PC-3 (cell line): ENCODE results near the gene CACNA1C. TPM values are rescaled to one million over a fixed set of nuclear protein-coding genes. Genes with fewer than 3 reads are reported as not detected.

Experiments
- ATAC-seq: fragments of 200-7000 bp; cut with Tn5 transposase; 2 replicates; pipeline ENCODE4 v1.9.1; 2020; ENCODE audit warnings: mild to moderate bottlenecking, moderate library complexity
- BruUV-seq: library from RNA; stranded (reverse); fragments of 400-500 nt; replicated peaks from 2 replicates; lab custom pipeline; 2021; lab: Mats Ljungman, UMichigan
- CTCF ChIA-PET: fragments of 300-600 bp; sonication (Branson Sonifier 250); formaldehyde crosslinking; loops from one replicate; lab custom pipeline; 2022; ENCODE audit warnings: antibody characterized with exemption; lab: Charles Lee
- POLR2A ChIA-PET: fragments of 300-600 bp; sonication (Branson Sonifier 250); formaldehyde crosslinking; loops from one replicate; lab custom pipeline; 2022; ENCODE audit warnings: antibody characterized with exemption; ENCODE audit not compliant: unreplicated experiment; lab: Charles Lee
- DNase-seq: peaks from one replicate; pipeline ENCODE4 v3.0.0-alpha.2; 2015
- H2AFZ ChIP-seq: fragments of 300-600 bp; sonication (generic); 2 replicates; pipeline ENCODE4 v1.6.0; 2016; ENCODE audit warnings: antibody characterized with exemption, low read length
- H3F3A ChIP-seq: fragments of 300-600 bp; sonication (generic); one replicate; pipeline ENCODE4 v1.6.0; 2017; ENCODE audit warnings: antibody characterized with exemption, low read length, control low read depth, mild to moderate bottlenecking; ENCODE audit not compliant: unreplicated experiment
- H3K27ac ChIP-seq: fragments of 300-600 bp; sonication (generic); 2 replicates; pipeline ENCODE4 v1.5.1; 2016; ENCODE audit warnings: mild to moderate bottlenecking, low read length
- H3K27me3 ChIP-seq: fragments of 300-600 bp; sonication (generic); 2 replicates; pipeline ENCODE4 v1.6.1; 2016; ENCODE audit warnings: low read length, mixed read lengths
- H3K36me3 ChIP-seq: fragments of 300-600 bp; sonication (generic); 2 replicates; pipeline ENCODE4 v1.6.1; 2016; ENCODE audit warnings: low read depth, mixed run types, low read length, mixed read lengths
- H3K4me1 ChIP-seq: fragments of 300-600 bp; sonication (generic); 2 replicates; pipeline ENCODE4 v1.5.1; 2016; ENCODE audit warnings: low read length; ENCODE audit not compliant: insufficient read depth
- H3K4me2 ChIP-seq: fragments of 300-600 bp; sonication (generic); 2 replicates; pipeline ENCODE4 v1.6.0; 2016; ENCODE audit warnings: low read length
- H3K4me3 ChIP-seq: fragments of 300-600 bp; sonication (generic); 2 replicates; pipeline ENCODE4 v1.5.1; 2016; ENCODE audit warnings: mild to moderate bottlenecking, low read length, mixed read lengths
- H3K79me2 ChIP-seq: fragments of 300-600 bp; sonication (generic); 2 replicates; pipeline ENCODE4 v1.6.1; 2017; ENCODE audit warnings: low read length, mixed read lengths
- H3K9ac ChIP-seq: fragments of 300-600 bp; sonication (generic); 2 replicates; pipeline ENCODE4 v1.6.0; 2016; ENCODE audit warnings: mild to moderate bottlenecking, low read length
- H3K9me2 ChIP-seq: fragments of 300-600 bp; sonication (generic); replicated peaks from 2 replicates; pipeline ENCODE4 v1.6.1; 2016; ENCODE audit warnings: mixed run types, low read length, mixed read lengths
- H3K9me3 ChIP-seq: fragments of 300-600 bp; sonication (generic); 2 replicates; pipeline ENCODE4 v1.6.1; 2016; ENCODE audit warnings: low read length, mixed read lengths
- H4K20me1 ChIP-seq: fragments of 300-600 bp; sonication (generic); 2 replicates; pipeline ENCODE4 v1.6.1; 2016; ENCODE audit warnings: low read length, mixed read lengths
- CTCF ChIP-seq: fragments of 300-600 bp; sonication (generic); conservative IDR thresholded peaks from 2 replicates; pipeline ENCODE4 v1.5.1; 2017; ENCODE audit warnings: antibody characterized with exemption, low read depth, mild to moderate bottlenecking, low read length
- EZH2 ChIP-seq: fragments of 300-600 bp; sonication (generic); IDR thresholded peaks from one replicate; pipeline ENCODE4 v1.6.1; 2017; ENCODE audit warnings: antibody characterized with exemption, mild to moderate bottlenecking, low read length; ENCODE audit not compliant: unreplicated experiment
- EZH2phosphoT487 ChIP-seq: fragments of 300-600 bp; sonication (generic); IDR thresholded peaks from 2 replicates; pipeline ENCODE4 v1.6.1; 2018; ENCODE audit warnings: mild to moderate bottlenecking, antibody characterized with exemption, low read length, borderline replicate concordance
- intact Hi-C: fragments of 100-400 bp; cut with micrococcal nuclease; formaldehyde crosslinking; loops from 2 replicates; pipeline ENCODE4 v1.9.0; 2023
- total RNA-seq: library from RNA; depleted of rRNA; stranded (reverse); fragments of >200 nt; gene quantifications from 2 replicates; pipeline ENCODE4 v1.2.3, GENCODE V29; 2014

Gene CACNA1C
- total RNA-seq, 1 experiment from 2014 or later = not detected

DNA sequence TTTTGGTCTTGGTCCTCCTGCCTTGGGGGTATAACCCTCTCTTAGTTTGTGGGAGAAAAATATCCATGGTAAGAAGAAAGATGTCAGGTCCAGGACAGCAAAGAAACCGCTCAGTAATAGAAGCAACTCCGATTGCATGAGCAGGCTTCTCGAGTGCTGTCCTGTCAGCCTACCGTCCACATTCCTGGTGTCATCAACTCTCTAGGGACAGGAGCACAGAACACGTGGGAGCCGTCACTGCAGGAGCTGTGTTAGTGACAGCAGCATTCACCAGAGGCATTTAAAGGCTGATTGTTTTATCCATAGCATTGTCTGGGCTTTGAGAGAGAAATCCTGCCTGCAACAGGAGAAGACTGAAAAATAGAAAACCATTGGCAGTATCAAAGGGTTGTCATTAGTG is 244.2 kb downstream of the CACNA1C start:
- Histone ChIP-seq H3K79me2 (no peaks in the 10 kb centered on the region), H2AFZ (no peak overlapping the region), H3K36me3 (no peaks in the 10 kb centered on the region), H3K27ac (no peak overlapping the region), H3K9ac (no peak overlapping the region), H3K4me2 (no peak overlapping the region), H3K9me3 (no peaks in the 10 kb centered on the region), H3K4me3 (no peak overlapping the region), H3K9me2 (no peaks in the 10 kb centered on the region), H3F3A (no peaks in the 10 kb centered on the region), H3K27me3 (peaks cover 43% of the 10 kb centered on the region), H3K4me1 (no peaks in the 10 kb centered on the region), H4K20me1 (no peaks in the 10 kb centered on the region)
- ChIA-PET POLR2A (no interaction called here), CTCF (no interaction called here)
- TF ChIP-seq EZH2 (no peak), EZH2phosphoT487 (no peak), CTCF (no peak)
- no TSS peak for BruUV-seq
- ATAC-seq = no peak
- no peak for DNase-seq
- intact Hi-C loops = no loop called here

DNA sequence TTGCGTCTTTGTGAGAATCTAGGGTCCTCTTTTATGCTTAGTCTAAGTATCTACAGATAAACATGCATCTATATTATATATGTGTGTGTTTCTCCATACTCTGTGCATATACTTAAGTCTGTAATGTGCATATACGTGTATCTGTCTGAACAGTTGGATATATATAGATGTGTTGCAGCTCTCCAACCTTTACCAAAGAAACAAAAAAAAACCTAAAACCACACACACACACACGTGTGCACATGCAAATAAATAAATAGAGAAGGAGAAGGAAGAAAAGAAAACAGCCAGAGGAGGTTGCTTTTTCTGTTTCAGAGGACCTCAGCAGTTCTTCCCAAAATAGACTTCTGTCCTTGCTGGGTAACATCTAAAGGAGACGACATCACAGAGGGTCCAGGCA is 244.9 kb downstream of the CACNA1C start:
- H3K9ac ChIP-seq = no peak overlapping the region
- H3K79me2 ChIP-seq = no peaks in the 10 kb centered on the region
- no peaks in the 10 kb centered on the region for H3K9me3 ChIP-seq
- ATAC-seq = no peak
- no peaks in the 10 kb centered on the region for H3K4me1 ChIP-seq
- no peak overlapping the region for H2AFZ ChIP-seq
- CTCF ChIA-PET = no interaction called here
- POLR2A ChIA-PET = no interaction called here
- DNase-seq = no peak
- H3K9me2 ChIP-seq = no peaks in the 10 kb centered on the region
- H3K36me3 ChIP-seq = no peaks in the 10 kb centered on the region
- BruUV-seq = no TSS peak
- no peak overlapping the region for H3K4me3 ChIP-seq
- H3K27ac ChIP-seq = no peak overlapping the region
- H4K20me1 ChIP-seq = no peaks in the 10 kb centered on the region
- intact Hi-C loops = no loop called here
- no peak overlapping the region for H3K4me2 ChIP-seq
- no peaks in the 10 kb centered on the region for H3F3A ChIP-seq
- TF ChIP-seq EZH2phosphoT487 (no peak), CTCF (no peak), EZH2 (no peak)
- H3K27me3 ChIP-seq = peaks cover 49% of the 10 kb centered on the region

GRCh38 chr12:2298556-2299200 is 245.9 kb downstream of the CACNA1C start:
- Histone ChIP-seq H3K27ac (no peak overlapping the region), H3F3A (no peaks in the 10 kb centered on the region), H3K4me2 (no peak overlapping the region), H3K9me3 (no peaks in the 10 kb centered on the region), H3K4me3 (no peak overlapping the region), H3K27me3 (peaks cover 58% of the 10 kb centered on the region), H2AFZ (no peak overlapping the region), H4K20me1 (no peaks in the 10 kb centered on the region), H3K79me2 (no peaks in the 10 kb centered on the region), H3K36me3 (no peaks in the 10 kb centered on the region), H3K9ac (no peak overlapping the region), H3K4me1 (no peaks in the 10 kb centered on the region), H3K9me2 (no peaks in the 10 kb centered on the region)
- TF ChIP-seq EZH2phosphoT487 (no peak), CTCF (no peak), EZH2 (no peak)
- BruUV-seq = no TSS peak
- ChIA-PET CTCF (no interaction called here), POLR2A (no interaction called here)
- DNase-seq (no peak), ATAC-seq (no peak)
- intact Hi-C loops = no loop called here
